HepG2 (cell line): ENCODE data around the gene VSTM5. TPM values are rescaled to one million over a fixed set of nuclear protein-coding genes. Genes with fewer than 3 reads are reported as not detected.

Experiments
- ATAC-seq: fragments of 200-7000 bp; cut with Tn5 transposase; 3 replicates; pipeline ENCODE4 v1.9.1; 2020; ENCODE audit warnings: mild to moderate bottlenecking, moderate library complexity
- BruUV-seq: library from RNA; stranded (reverse); fragments of 400-500 nt; replicated peaks from 2 replicates; lab custom pipeline; 2021; lab: Mats Ljungman, UMichigan
- CTCF ChIA-PET: fragments of 300-600 bp; formaldehyde crosslinking; extraction: SDS; loops from one replicate; lab custom pipeline; 2021; ENCODE audit warnings: low total read pairs, inconsistent platforms, low intra/inter-chr PET ratio; lab: Yijun Ruan, JAX
- POLR2A ChIA-PET: fragments of 350-600 bp; sonication (Branson Sonifier 250); formaldehyde crosslinking; loops from one replicate; lab custom pipeline; 2020; ENCODE audit warnings: antibody characterized with exemption, inconsistent platforms; lab: Yijun Ruan, JAX
- DNase-seq: peaks from one replicate; pipeline ENCODE4 v3.0.0-alpha.2; 2015; ENCODE audit warnings: low spot score
- FAIRE-seq: peaks from 3 replicates; lab custom pipeline; 2011; peaks lifted over from hg19 to GRCh38; lab: Jason Lieb, UNC
- H2AFZ ChIP-seq: one replicate; pipeline ENCODE4 v1.6.1; 2011; ENCODE audit warnings: low read length, inconsistent platforms
- H3K27ac ChIP-seq: fragments of 300-600 bp; 3 replicates; pipeline ENCODE4 v1.8.0; 2011; ENCODE audit warnings: mixed run types, mild to moderate bottlenecking, mixed read lengths, low read length, inconsistent platforms; ENCODE audit not compliant: insufficient read depth; ENCODE audit errors: extremely low read length
- H3K27me3 ChIP-seq, 2 experiments: fragments of 200-600 bp in 1 of 2; 2 replicates in 1 of 2; 3 replicates in 1 of 2; pipeline versions ENCODE4 v1.6.0 to v1.8.0; 2011; ENCODE audit warnings: low read length in 2 of 2, mild to moderate bottlenecking in 2 of 2, moderate library complexity in 2 of 2, inconsistent platforms in 1 of 2; ENCODE audit not compliant: insufficient read depth in 2 of 2, control insufficient read depth in 1 of 2
- H3K36me3 ChIP-seq, 2 experiments: fragments of 200-600 bp in 1 of 2; replicated peaks in 1 of 2; 2 replicates in 1 of 2; 3 replicates in 1 of 2; pipeline versions ENCODE4 v1.5.1 to v1.8.0; 2011; ENCODE audit warnings: low read length in 2 of 2, inconsistent platforms in 1 of 2; ENCODE audit not compliant: insufficient read depth in 2 of 2, control insufficient read depth in 1 of 2
- H3K4me1 ChIP-seq: 2 replicates; pipeline ENCODE4 v1.5.1; 2012; ENCODE audit warnings: low read length, inconsistent platforms; ENCODE audit not compliant: insufficient read depth
- H3K4me2 ChIP-seq: 2 replicates; pipeline ENCODE4 v1.6.0; 2011; ENCODE audit warnings: low read depth, low read length, inconsistent platforms
- H3K4me3 ChIP-seq, 3 experiments: fragments of 200-600 bp in 1 of 3; sonication (generic), shearing (Covaris generic) in 1 of 3; replicated peaks in 1 of 3; 2 replicates each; pipeline ENCODE4 v1.5.1; 2011 to 2016; ENCODE audit warnings: low read length in 3 of 3, inconsistent platforms in 2 of 3, low read depth in 2 of 3, mild to moderate bottlenecking in 2 of 3, control low read depth in 1 of 3, mixed read lengths in 1 of 3; ENCODE audit not compliant: insufficient read depth in 1 of 3
- H3K79me2 ChIP-seq: one replicate; pipeline ENCODE4 v1.6.1; 2011; ENCODE audit warnings: low read length, inconsistent platforms; ENCODE audit not compliant: insufficient read depth
- H3K9ac ChIP-seq: 2 replicates; pipeline ENCODE4 v1.6.0; 2011; ENCODE audit warnings: mild to moderate bottlenecking, low read depth, low read length, inconsistent platforms; ENCODE audit not compliant: insufficient read depth
- H3K9me3 ChIP-seq: 2 replicates; pipeline ENCODE4 v1.5.1; 2012; ENCODE audit warnings: mild to moderate bottlenecking, low read length
- H4K20me1 ChIP-seq: 2 replicates; pipeline ENCODE4 v1.6.0; 2011; ENCODE audit warnings: inconsistent platforms, mild to moderate bottlenecking, low read length, moderate library complexity; ENCODE audit not compliant: insufficient read depth
- CHD4 ChIP-seq: fragments of 200-600 bp; sonication (generic); IDR thresholded peaks from 2 replicates; pipeline ENCODE4 v1.7.0; 2017; ENCODE audit warnings: mild to moderate bottlenecking, low read length, borderline replicate concordance
- EEA1 ChIP-seq: sonication (generic); formaldehyde crosslinking; IDR thresholded peaks from 2 replicates; pipeline ENCODE4 v1.5.1; 2020; ENCODE audit warnings: mild to moderate bottlenecking, missing genetic modification reagents, borderline replicate concordance
- HDAC6 ChIP-seq: fragments of 200-600 bp; sonication (generic); IDR thresholded peaks from 2 replicates; pipeline ENCODE4 v1.7.0; 2017; ENCODE audit warnings: mild to moderate bottlenecking, antibody characterized with exemption, low read length, low read depth
- MAFF ChIP-seq: IDR thresholded peaks from 2 replicates; pipeline ENCODE4 v1.6.1; 2011; ENCODE audit warnings: low read depth, low read length, improper control_type of control experiment
- MAFK ChIP-seq, 2 experiments: IDR thresholded peaks in 1 of 2; conservative IDR thresholded peaks in 1 of 2; 2 replicates each; pipeline ENCODE4 v1.6.1; 2011; ENCODE audit warnings: improper control_type of control experiment in 2 of 2, low read length in 2 of 2
- SPEN ChIP-seq: sonication (generic); formaldehyde crosslinking; IDR thresholded peaks from 2 replicates; pipeline ENCODE4 v1.5.1; 2020; ENCODE audit warnings: low read depth, mild to moderate bottlenecking, missing genetic modification reagents
- SYNCRIP ChIP-seq: fragments of 200-400 bp; formaldehyde crosslinking; IDR thresholded peaks from 2 replicates; pipeline ENCODE4 v1.6.1; 2018; ENCODE audit warnings: mild to moderate bottlenecking, low read depth, low read length; ENCODE audit not compliant: insufficient read depth
- TCF7L2 ChIP-seq: IDR thresholded peaks from 2 replicates; pipeline ENCODE4 v1.6.1; 2011; ENCODE audit warnings: mild to moderate bottlenecking, low read depth, low read length, moderate library complexity
- ZKSCAN5 ChIP-seq: sonication (generic); formaldehyde crosslinking; IDR thresholded peaks from 2 replicates; pipeline ENCODE4 v1.5.1; 2020; ENCODE audit warnings: mild to moderate bottlenecking, missing genetic modification reagents
- WGBS: methylation state at CpG from one replicate; pipeline ENCODE4 v1.1.6; 2017; ENCODE audit warnings: low lambda C conversion rate; 5-methylcytosine and 5-hydroxymethylcytosine counted together
- in situ Hi-C: cut with HindIII; loops from 2 replicates; pipeline ENCODE4 v1.10.0; 2017; ENCODE audit warnings: low pct_unique_long_range_greater_than_20kb; ENCODE audit not compliant: extremely low pct_ligation_motif_present
- intact Hi-C: fragments of 100-400 bp; cut with micrococcal nuclease; formaldehyde crosslinking; loops from one replicate; pipeline ENCODE4 v1.10.0; 2022; ENCODE audit not compliant: unreplicated experiment
- polyA plus RNA-seq, 8 experiments: library from polyadenylated mRNA; depleted of rRNA in 3 of 8; stranded (reverse) in 7 of 8; unstranded in 1 of 8; fragments of >200 nt; fragmentation: Illumina TruSeq in 4 of 8; extraction: Trizol in 4 of 8; gene quantifications; 2 replicates each; pipeline versions ENCODE4 v1.2.1 to v1.2.3, GENCODE V29; 2011 to 2016; ENCODE audit warnings: low read depth in 4 of 8, missing spikeins in 1 of 8, mixed read lengths in 1 of 8; ENCODE audit not compliant: insufficient read depth in 1 of 8
- total RNA-seq, 5 experiments: library from RNA; depleted of rRNA; stranded (reverse); fragments of >200 nt; fragmentation: Illumina TruSeq; extraction: Trizol; gene quantifications; 2 replicates each; pipeline ENCODE4 v1.2.3, GENCODE V29; 2016; ENCODE audit warnings: low read depth in 1 of 5
- TF ChIP-seq, protein P1 (sequence below): sonication (generic); formaldehyde crosslinking; IDR thresholded peaks from 2 replicates; pipeline ENCODE4 v1.5.0; 2020; ENCODE audit warnings: mild to moderate bottlenecking, missing genetic modification reagents, borderline replicate concordance
- TF ChIP-seq, protein P2 (sequence below): sonication (generic); formaldehyde crosslinking; IDR thresholded peaks from 2 replicates; pipeline ENCODE4 v1.4.0; 2020; ENCODE audit warnings: mild to moderate bottlenecking, missing genetic modification reagents, borderline replicate concordance

The VSTM5 gene
- total and polyA plus RNA-seq, 2 of the 13 experiments (the other 11 are each of a cell fraction or from before 2014, with no cell fraction given), result not detected

DNA sequence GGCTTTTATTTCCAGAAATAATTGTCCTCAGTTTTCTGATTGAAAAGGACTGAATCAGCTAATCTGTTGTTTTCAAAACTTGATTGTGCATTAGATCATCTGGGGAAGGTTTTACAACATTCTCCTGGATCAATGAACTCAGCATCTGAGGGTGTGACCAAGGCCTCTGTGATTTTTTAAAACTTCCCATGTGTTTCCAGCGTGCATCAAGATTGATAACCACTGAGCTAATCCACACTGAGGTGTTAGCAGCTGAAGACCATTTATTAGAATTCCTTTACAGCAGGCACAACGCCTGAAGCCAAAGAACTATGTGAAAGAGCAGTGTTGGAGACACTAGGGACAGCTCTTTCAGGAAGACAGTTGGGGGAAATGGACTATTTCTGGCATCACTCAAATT is 10.2 kb downstream of the VSTM5 start:
- no peak overlapping the region for H3K27ac ChIP-seq
- no peak overlapping the region for H3K4me2 ChIP-seq
- intact Hi-C loops (no loop called here), in situ Hi-C loops (no loop called here)
- H3K27me3 ChIP-seq, result peaks cover 0 to 21% of the 10 kb centered on the region in 2 experiments; a peak in 2 of 5 replicates
- 15% methylated on average over 2 of the region's 2 CpGs for WGBS
- CTCF ChIA-PET, result no interaction called here
- DNase-seq, result no peak
- H2AFZ ChIP-seq, result no peak overlapping the region
- POLR2A ChIA-PET, result no interaction called here
- no peaks in the 10 kb centered on the region for H3K9me3 ChIP-seq
- no peak overlapping the region for H3K9ac ChIP-seq
- no peak for ATAC-seq
- no peak for FAIRE-seq
- no peak overlapping the region for H3K4me3 ChIP-seq
- H4K20me1 ChIP-seq, result no peaks in the 10 kb centered on the region
- BruUV-seq, result no TSS peak
- H3K36me3 ChIP-seq, result no peaks in the 10 kb centered on the region
- peaks cover 17% of the 10 kb centered on the region for H3K4me1 ChIP-seq
- no peaks in the 10 kb centered on the region for H3K79me2 ChIP-seq
- TF ChIP-seq SYNCRIP, result no peak
- no peak for TF ChIP-seq ZKSCAN5 (CRISPR knock-in tag)
- TF ChIP-seq MAFK (conservative IDR thresholded peaks at IDR 0.05 in 1 of 2, IDR thresholded peaks at IDR 0.05 in 1 of 2; ENCODE audit: low read length in 2 of 2), result peak in 1 of 2 experiments; percentile 39; a peak in 2 of 4 replicates
- 0 out of 2 replicates have a peak, but pooled peaks have one; percentile 8 for TF ChIP-seq MAFF
- TF ChIP-seq, protein P1, sequence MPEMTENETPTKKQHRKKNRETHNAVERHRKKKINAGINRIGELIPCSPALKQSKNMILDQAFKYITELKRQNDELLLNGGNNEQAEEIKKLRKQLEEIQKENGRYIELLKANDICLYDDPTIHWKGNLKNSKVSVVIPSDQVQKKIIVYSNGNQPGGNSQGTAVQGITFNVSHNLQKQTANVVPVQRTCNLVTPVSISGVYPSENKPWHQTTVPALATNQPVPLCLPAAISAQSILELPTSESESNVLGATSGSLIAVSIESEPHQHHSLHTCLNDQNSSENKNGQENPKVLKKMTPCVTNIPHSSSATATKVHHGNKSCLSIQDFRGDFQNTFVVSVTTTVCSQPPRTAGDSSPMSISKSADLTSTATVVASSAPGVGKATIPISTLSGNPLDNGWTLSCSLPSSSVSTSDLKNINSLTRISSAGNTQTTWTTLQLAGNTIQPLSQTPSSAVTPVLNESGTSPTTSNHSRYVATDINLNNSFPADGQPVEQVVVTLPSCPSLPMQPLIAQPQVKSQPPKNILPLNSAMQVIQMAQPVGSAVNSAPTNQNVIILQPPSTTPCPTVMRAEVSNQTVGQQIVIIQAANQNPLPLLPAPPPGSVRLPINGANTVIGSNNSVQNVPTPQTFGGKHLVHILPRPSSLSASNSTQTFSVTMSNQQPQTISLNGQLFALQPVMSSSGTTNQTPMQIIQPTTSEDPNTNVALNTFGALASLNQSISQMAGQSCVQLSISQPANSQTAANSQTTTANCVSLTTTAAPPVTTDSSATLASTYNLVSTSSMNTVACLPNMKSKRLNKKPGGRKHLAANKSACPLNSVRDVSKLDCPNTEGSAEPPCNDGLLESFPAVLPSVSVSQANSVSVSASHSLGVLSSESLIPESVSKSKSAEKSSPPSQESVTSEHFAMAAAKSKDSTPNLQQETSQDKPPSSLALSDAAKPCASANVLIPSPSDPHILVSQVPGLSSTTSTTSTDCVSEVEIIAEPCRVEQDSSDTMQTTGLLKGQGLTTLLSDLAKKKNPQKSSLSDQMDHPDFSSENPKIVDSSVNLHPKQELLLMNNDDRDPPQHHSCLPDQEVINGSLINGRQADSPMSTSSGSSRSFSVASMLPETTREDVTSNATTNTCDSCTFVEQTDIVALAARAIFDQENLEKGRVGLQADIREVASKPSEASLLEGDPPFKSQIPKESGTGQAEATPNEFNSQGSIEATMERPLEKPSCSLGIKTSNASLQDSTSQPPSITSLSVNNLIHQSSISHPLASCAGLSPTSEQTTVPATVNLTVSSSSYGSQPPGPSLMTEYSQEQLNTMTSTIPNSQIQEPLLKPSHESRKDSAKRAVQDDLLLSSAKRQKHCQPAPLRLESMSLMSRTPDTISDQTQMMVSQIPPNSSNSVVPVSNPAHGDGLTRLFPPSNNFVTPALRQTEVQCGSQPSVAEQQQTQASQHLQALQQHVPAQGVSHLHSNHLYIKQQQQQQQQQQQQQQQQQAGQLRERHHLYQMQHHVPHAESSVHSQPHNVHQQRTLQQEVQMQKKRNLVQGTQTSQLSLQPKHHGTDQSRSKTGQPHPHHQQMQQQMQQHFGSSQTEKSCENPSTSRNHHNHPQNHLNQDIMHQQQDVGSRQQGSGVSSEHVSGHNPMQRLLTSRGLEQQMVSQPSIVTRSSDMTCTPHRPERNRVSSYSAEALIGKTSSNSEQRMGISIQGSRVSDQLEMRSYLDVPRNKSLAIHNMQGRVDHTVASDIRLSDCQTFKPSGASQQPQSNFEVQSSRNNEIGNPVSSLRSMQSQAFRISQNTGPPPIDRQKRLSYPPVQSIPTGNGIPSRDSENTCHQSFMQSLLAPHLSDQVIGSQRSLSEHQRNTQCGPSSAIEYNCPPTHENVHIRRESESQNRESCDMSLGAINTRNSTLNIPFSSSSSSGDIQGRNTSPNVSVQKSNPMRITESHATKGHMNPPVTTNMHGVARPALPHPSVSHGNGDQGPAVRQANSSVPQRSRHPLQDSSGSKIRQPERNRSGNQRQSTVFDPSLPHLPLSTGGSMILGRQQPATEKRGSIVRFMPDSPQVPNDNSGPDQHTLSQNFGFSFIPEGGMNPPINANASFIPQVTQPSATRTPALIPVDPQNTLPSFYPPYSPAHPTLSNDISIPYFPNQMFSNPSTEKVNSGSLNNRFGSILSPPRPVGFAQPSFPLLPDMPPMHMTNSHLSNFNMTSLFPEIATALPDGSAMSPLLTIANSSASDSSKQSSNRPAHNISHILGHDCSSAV (CRISPR knock-in tag), result no peak
- TF ChIP-seq SPEN, result no peak
- TF ChIP-seq HDAC6, result no peak
- no peak for TF ChIP-seq TCF7L2
- no peak for TF ChIP-seq CHD4
- TF ChIP-seq, protein P2, sequence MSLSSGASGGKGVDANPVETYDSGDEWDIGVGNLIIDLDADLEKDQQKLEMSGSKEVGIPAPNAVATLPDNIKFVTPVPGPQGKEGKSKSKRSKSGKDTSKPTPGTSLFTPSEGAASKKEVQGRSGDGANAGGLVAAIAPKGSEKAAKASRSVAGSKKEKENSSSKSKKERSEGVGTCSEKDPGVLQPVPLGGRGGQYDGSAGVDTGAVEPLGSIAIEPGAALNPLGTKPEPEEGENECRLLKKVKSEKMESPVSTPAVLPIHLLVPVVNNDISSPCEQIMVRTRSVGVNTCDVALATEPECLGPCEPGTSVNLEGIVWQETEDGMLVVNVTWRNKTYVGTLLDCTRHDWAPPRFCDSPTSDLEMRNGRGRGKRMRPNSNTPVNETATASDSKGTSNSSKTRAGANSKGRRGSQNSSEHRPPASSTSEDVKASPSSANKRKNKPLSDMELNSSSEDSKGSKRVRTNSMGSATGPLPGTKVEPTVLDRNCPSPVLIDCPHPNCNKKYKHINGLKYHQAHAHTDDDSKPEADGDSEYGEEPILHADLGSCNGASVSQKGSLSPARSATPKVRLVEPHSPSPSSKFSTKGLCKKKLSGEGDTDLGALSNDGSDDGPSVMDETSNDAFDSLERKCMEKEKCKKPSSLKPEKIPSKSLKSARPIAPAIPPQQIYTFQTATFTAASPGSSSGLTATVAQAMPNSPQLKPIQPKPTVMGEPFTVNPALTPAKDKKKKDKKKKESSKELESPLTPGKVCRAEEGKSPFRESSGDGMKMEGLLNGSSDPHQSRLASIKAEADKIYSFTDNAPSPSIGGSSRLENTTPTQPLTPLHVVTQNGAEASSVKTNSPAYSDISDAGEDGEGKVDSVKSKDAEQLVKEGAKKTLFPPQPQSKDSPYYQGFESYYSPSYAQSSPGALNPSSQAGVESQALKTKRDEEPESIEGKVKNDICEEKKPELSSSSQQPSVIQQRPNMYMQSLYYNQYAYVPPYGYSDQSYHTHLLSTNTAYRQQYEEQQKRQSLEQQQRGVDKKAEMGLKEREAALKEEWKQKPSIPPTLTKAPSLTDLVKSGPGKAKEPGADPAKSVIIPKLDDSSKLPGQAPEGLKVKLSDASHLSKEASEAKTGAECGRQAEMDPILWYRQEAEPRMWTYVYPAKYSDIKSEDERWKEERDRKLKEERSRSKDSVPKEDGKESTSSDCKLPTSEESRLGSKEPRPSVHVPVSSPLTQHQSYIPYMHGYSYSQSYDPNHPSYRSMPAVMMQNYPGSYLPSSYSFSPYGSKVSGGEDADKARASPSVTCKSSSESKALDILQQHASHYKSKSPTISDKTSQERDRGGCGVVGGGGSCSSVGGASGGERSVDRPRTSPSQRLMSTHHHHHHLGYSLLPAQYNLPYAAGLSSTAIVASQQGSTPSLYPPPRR (CRISPR knock-in tag), result no peak
- TF ChIP-seq EEA1 (CRISPR knock-in tag), result no peak
